Measurements from ENCODE around the gene UHRF2. TPM values are rescaled to one million over a fixed set of nuclear protein-coding genes. Genes with fewer than 3 reads are reported as not detected.

The UHRF2 gene
- total and polyA plus RNA-seq, 2 of the 4 experiments (the other 2 are of a cell fraction) = 27.6 to 37.3 TPM

DNA sequence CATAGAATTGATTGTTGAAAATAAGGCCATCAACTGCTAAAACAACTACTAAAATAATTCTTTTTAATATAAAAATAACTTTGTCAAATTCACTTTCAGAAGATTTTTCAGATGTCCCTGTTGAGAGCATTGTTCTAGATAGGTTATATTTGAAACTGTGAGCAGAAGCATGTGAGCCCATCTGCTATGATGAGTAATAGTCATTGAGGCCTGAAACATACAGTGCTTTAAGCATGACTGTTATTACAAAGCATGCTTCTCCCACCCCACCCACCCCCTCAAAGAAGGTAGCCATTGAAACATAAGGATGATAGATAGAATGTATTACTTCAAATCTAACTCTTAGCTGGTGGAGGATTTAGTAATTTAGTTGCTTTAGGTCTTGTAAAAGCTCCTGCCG is 86.0 kb downstream of the UHRF2 start:
- 0 out of 2 replicates have a peak overlapping the region, but pooled peaks have one; percentile 3 for H3K27ac ChIP-seq (ENCODE audit: insufficient read depth, low read length)
- DNase-seq = peak; percentile 85

More for the DNA sequence above, 86.0 kb downstream of the UHRF2 start:
- H4K20me1 ChIP-seq (ENCODE audit: insufficient read depth, low read length) = no peaks in the 10 kb centered on the region
- H3K79me1 ChIP-seq (ENCODE audit: low read depth in 1 of 2, low read length in 2 of 2) = peaks cover 19 to 23% of the 10 kb centered on the region in 2 experiments
- no peaks in the 10 kb centered on the region for H3K27me3 ChIP-seq (ENCODE audit: control insufficient read depth, insufficient read depth, low read length)
- H3K4me2 ChIP-seq (ENCODE audit: low read depth, low read length) = no peak overlapping the region
- no peak overlapping the region for H3K18ac ChIP-seq (ENCODE audit: low read depth, low read length)
- no peak overlapping the region for H4K5ac ChIP-seq (ENCODE audit: low read depth, low read length)
- BruUV-seq (replicated peaks) = no TSS peak
- peak overlapping the region; percentile 68 for H3K14ac ChIP-seq (replicated peaks; ENCODE audit: low read depth, low read length)
- dilution Hi-C loops (cut with HindIII; ENCODE audit: low sequenced_read_pairs, unreplicated experiment) (no loop called here), intact Hi-C loops (cut with micrococcal nuclease) (loop anchor here (10.0 kb wide), 1 partner anchor 144 kb away; no protein-coding TSS in a partner anchor), in situ Hi-C loops (cut with MboI; ENCODE audit: low sequenced_read_pairs) (loop anchor here (10.0 kb wide), 1 partner anchor 64 kb away; no protein-coding TSS in a partner anchor)
- no CpG with 5 or more reads among the region's 1 CpG for WGBS, 2 experiments (ENCODE audit: extremely low coverage in 2 of 2, insufficient read length in 1 of 2)
- H2BK120ac ChIP-seq (ENCODE audit: low read depth, low read length) = no peak overlapping the region
- peaks cover 8% of the 10 kb centered on the region for H3K9me1 ChIP-seq (ENCODE audit: insufficient read depth, low read length)
- H2AK9ac ChIP-seq (replicated peaks; ENCODE audit: low read depth, low read length, poor library complexity) = no peak overlapping the region
- no peak overlapping the region for H2AFZ ChIP-seq (replicated peaks; ENCODE audit: low read length, poor library complexity)
- H2AK5ac ChIP-seq (ENCODE audit: low read depth, low read length) = no peak overlapping the region
- POLR2A ChIA-PET (ENCODE audit: unreplicated experiment) = no interaction called here
- H2BK15ac ChIP-seq (ENCODE audit: low read depth, low read length) = no peak overlapping the region
- CTCF ChIA-PET = no interaction called here
- TF ChIP-seq BHLHE40 (IDR thresholded peaks at IDR 0.05; ENCODE audit: low read depth, low read length) = peak; percentile 17; the same call in 1 of the 2 replicates
- 0 out of 2 replicates have a peak, but pooled peaks have one; percentile 20 for TF ChIP-seq MXI1 (IDR thresholded peaks at IDR 0.05; ENCODE audit: borderline replicate concordance, low read depth, low read length)
- TF ChIP-seq MAFK (IDR thresholded peaks at IDR 0.05; ENCODE audit: low read depth, low read length) = no peak
- H4K91ac ChIP-seq (ENCODE audit: insufficient read depth, low read depth, low read length) = no peak overlapping the region
- no peak overlapping the region for H2BK20ac ChIP-seq (ENCODE audit: low read depth, low read length)
- H3K23ac ChIP-seq (ENCODE audit: low read depth, low read length) = no peak overlapping the region
- H3K4ac ChIP-seq (ENCODE audit: low read depth, low read length) = no peak overlapping the region
- H3K4me3 ChIP-seq (ENCODE audit: insufficient read depth, low read depth, low read length) = no peak overlapping the region
- no peaks in the 10 kb centered on the region for H3K9me3 ChIP-seq (ENCODE audit: control insufficient read depth, insufficient read depth, low read length)
- peak overlapping the region; percentile 79 for H2BK5ac ChIP-seq (ENCODE audit: low read depth, low read length, poor library complexity, severe bottlenecking)
- peaks cover 28% of the 10 kb centered on the region for H3K36me3 ChIP-seq (ENCODE audit: control insufficient read depth, insufficient read depth, low read length)
- 0 out of 4 replicates have a peak overlapping the region, but pooled peaks of 1 of the 2 experiments have one; percentile 42 for H4K8ac ChIP-seq (ENCODE audit: low read depth in 2 of 2, low read length in 2 of 2)
- peak; percentile 87 for ATAC-seq (ENCODE audit: low read depth)
- 0 out of 2 replicates have a peak overlapping the region, but pooled peaks have one; percentile 2 for H3K9ac ChIP-seq (ENCODE audit: low read depth, low read length)
- H3K56ac ChIP-seq (ENCODE audit: extremely low read depth, insufficient read depth, low read length) = no peak overlapping the region
- peaks cover 5% of the 10 kb centered on the region for H3K4me1 ChIP-seq (ENCODE audit: control insufficient read depth, insufficient read depth, low read length)
